ENCODE measurements around the gene JUN. TPM values are rescaled to one million over a fixed set of nuclear protein-coding genes. Genes with fewer than 3 reads are reported as not detected.

JUN gene
- total and polyA plus RNA-seq, 2 donors (not counting 1 experiment from before 2014, with no cell fraction given) = 94.4 to 4,074 TPM

DNA sequence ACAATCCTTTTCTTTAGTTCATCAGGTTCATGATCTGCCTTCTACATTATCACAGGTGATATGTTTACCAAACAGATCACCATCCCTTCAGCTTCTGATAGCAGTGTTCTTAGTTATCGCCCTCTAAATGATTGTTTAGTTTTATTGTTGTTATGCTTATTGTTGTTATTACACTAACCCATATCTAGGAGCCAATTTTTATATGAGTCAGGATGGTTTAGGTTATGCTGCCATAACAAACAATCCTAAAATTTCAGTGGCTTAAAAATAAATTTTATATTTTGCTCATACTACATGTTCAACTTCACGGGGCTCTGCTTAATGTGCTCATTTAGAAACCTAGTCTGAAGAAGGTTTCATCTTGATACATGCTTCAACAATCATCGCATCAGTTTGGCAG, 4.4 kb upstream of the JUN start:
- ChIA-PET CTCF (interaction anchor here (0.8 to 1.1 kb wide), 3 partner anchors 18 to 911 kb away, joined by 3 to 5 read pairs (median 3); no protein-coding TSS in a partner anchor), POLR2A (interaction anchor here (0.6 kb wide), 1 partner anchor 393 kb away, joined by 3 read pairs; no protein-coding TSS in a partner anchor)
- H3K4me3 Mint-ChIP-seq = no peak overlapping the region
- no peaks in the 10 kb centered on the region for H3K27me3 Mint-ChIP-seq
- no peak for TF ChIP-seq EZH2 (IDR thresholded peaks at IDR 0.05; ENCODE audit: borderline replicate concordance, insufficient read depth, low read depth, low read length, poor library complexity, severe bottlenecking)
- TF ChIP-seq, protein P1, sequence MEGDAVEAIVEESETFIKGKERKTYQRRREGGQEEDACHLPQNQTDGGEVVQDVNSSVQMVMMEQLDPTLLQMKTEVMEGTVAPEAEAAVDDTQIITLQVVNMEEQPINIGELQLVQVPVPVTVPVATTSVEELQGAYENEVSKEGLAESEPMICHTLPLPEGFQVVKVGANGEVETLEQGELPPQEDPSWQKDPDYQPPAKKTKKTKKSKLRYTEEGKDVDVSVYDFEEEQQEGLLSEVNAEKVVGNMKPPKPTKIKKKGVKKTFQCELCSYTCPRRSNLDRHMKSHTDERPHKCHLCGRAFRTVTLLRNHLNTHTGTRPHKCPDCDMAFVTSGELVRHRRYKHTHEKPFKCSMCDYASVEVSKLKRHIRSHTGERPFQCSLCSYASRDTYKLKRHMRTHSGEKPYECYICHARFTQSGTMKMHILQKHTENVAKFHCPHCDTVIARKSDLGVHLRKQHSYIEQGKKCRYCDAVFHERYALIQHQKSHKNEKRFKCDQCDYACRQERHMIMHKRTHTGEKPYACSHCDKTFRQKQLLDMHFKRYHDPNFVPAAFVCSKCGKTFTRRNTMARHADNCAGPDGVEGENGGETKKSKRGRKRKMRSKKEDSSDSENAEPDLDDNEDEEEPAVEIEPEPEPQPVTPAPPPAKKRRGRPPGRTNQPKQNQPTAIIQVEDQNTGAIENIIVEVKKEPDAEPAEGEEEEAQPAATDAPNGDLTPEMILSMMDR (IDR thresholded peaks at IDR 0.05) = no peak
- Histone ChIP-seq H3K79me2 (ENCODE audit: control insufficient read depth, insufficient read depth, low read length) (peaks cover 8% of the 10 kb centered on the region), H3K27me3 (replicated peaks in 1 of 4; ENCODE audit: control extremely low read depth in 1 of 4, control insufficient read depth in 3 of 4, insufficient read depth in 4 of 4, low read length in 3 of 4) (no peaks in the 10 kb centered on the region), H3K9ac (ENCODE audit: low read length) (no peak overlapping the region), H2AFZ (ENCODE audit: insufficient read depth, low read depth, low read length, poor library complexity, severe bottlenecking) (no peak overlapping the region), H3K9me3 (ENCODE audit: control extremely low read depth in 1 of 3, control insufficient read depth in 2 of 3, insufficient read depth in 1 of 3, low read length in 2 of 3) (peaks cover 0 to 7% (median 0%) of the 10 kb centered on the region in 3 donors), H3K36me3 (replicated peaks in 1 of 2; ENCODE audit: control extremely low read depth in 1 of 2, control insufficient read depth in 1 of 2, extremely low read depth in 1 of 2, insufficient read depth in 2 of 2, low read length in 1 of 2) (peaks cover 0 to 4% of the 10 kb centered on the region in 2 experiments), H3K27ac (ENCODE audit: low read length in 2 of 2) (no peak overlapping the region), H3K4me1 (ENCODE audit: control insufficient read depth in 2 of 2, insufficient read depth in 2 of 2, low read length in 2 of 2) (peaks cover 11 to 12% of the 10 kb centered on the region in 2 donors), H3K4me2 (replicated peaks; ENCODE audit: low read depth, low read length, poor library complexity, severe bottlenecking) (no peak overlapping the region), H3K4me3 (ENCODE audit: control extremely low read depth in 1 of 5, extremely low read depth in 1 of 5, insufficient read depth in 1 of 5, low read depth in 2 of 5, low read length in 4 of 5) (no peak overlapping the region), H4K20me1 (ENCODE audit: control insufficient read depth, insufficient read depth, low read length, poor library complexity, severe bottlenecking) (peaks cover 5% of the 10 kb centered on the region)
- H3K27ac Mint-ChIP-seq = no peak overlapping the region
- intact Hi-C loops (cut with micrococcal nuclease) = no loop called here
- ATAC-seq (ENCODE audit: low read depth) (no peak), DNase-seq (no peak)
- H3K4me1 Mint-ChIP-seq = peaks cover 33% of the 10 kb centered on the region
- peaks cover 4% of the 10 kb centered on the region for H3K9me3 Mint-ChIP-seq (ENCODE audit: insufficient read depth)
- WGBS (ENCODE audit: insufficient coverage) = no CpG with 5 or more reads among the region's 3 CpGs

GRCh38 chr1:58786927-58787245, 3.0 kb upstream of the JUN start:
- peaks cover 0 to 7% (median 0%) of the 10 kb centered on the region in 3 donors for H3K9me3 ChIP-seq (ENCODE audit: control extremely low read depth in 1 of 3, control insufficient read depth in 2 of 3, insufficient read depth in 1 of 3, low read length in 2 of 3)
- CTCF ChIA-PET = interaction anchor here (0.5 to 7.0 kb wide), 4 partner anchors 12 to 912 kb away, joined by 3 to 69 read pairs (median 7); no protein-coding TSS in a partner anchor
- ATAC-seq (ENCODE audit: low read depth) (no peak), DNase-seq (no peak)
- Mint-ChIP-seq H3K4me3 (no peak overlapping the region), H3K9me3 (ENCODE audit: insufficient read depth) (peaks cover 4% of the 10 kb centered on the region), H3K27ac (peak overlapping the region; percentile 73), H3K27me3 (no peaks in the 10 kb centered on the region), H3K4me1 (peaks cover 42% of the 10 kb centered on the region)
- POLR2A ChIA-PET = interaction anchor here (0.7 kb wide), 1 partner anchor 179 kb away, joined by 3 read pairs; no protein-coding TSS in a partner anchor
- TF ChIP-seq, protein P1 (IDR thresholded peaks at IDR 0.05) = no peak
- TF ChIP-seq EZH2 (IDR thresholded peaks at IDR 0.05; ENCODE audit: borderline replicate concordance, insufficient read depth, low read depth, low read length, poor library complexity, severe bottlenecking) = no peak
- intact Hi-C loops (cut with micrococcal nuclease) = no loop called here
- WGBS (ENCODE audit: insufficient coverage) = no CpG with 5 or more reads among the region's 2 CpGs
- H3K36me3 ChIP-seq (replicated peaks in 1 of 2; ENCODE audit: control extremely low read depth in 1 of 2, control insufficient read depth in 1 of 2, extremely low read depth in 1 of 2, insufficient read depth in 2 of 2, low read length in 1 of 2) = peaks cover 0 to 4% of the 10 kb centered on the region in 2 experiments
- H3K9ac ChIP-seq (ENCODE audit: low read length) = no peak overlapping the region
- peaks cover 13 to 20% of the 10 kb centered on the region in 2 donors for H3K4me1 ChIP-seq (ENCODE audit: control insufficient read depth in 2 of 2, insufficient read depth in 2 of 2, low read length in 2 of 2)
- H4K20me1 ChIP-seq (ENCODE audit: control insufficient read depth, insufficient read depth, low read length, poor library complexity, severe bottlenecking) = peaks cover 19% of the 10 kb centered on the region
- no peak overlapping the region for H2AFZ ChIP-seq (ENCODE audit: insufficient read depth, low read depth, low read length, poor library complexity, severe bottlenecking)
- no peak overlapping the region for H3K27ac ChIP-seq (ENCODE audit: low read length in 2 of 2)
- H3K27me3 ChIP-seq (replicated peaks in 1 of 4; ENCODE audit: control extremely low read depth in 1 of 4, control insufficient read depth in 3 of 4, insufficient read depth in 4 of 4, low read length in 3 of 4) = no peaks in the 10 kb centered on the region
- H3K4me3 ChIP-seq (ENCODE audit: control extremely low read depth in 1 of 5, extremely low read depth in 1 of 5, insufficient read depth in 1 of 5, low read depth in 2 of 5, low read length in 4 of 5) = no peak overlapping the region
- peaks cover 10% of the 10 kb centered on the region for H3K79me2 ChIP-seq (ENCODE audit: control insufficient read depth, insufficient read depth, low read length)
- H3K4me2 ChIP-seq (replicated peaks; ENCODE audit: low read depth, low read length, poor library complexity, severe bottlenecking) = no peak overlapping the region
